ENCODE results near the gene KCNK10. TPM values are rescaled to one million over a fixed set of nuclear protein-coding genes. Genes with fewer than 3 reads are reported as not detected.

KCNK10 gene
- total RNA-seq, 6 donors from 2014 or later: 0.13 to 0.30 TPM; not detected in 4

DNA sequence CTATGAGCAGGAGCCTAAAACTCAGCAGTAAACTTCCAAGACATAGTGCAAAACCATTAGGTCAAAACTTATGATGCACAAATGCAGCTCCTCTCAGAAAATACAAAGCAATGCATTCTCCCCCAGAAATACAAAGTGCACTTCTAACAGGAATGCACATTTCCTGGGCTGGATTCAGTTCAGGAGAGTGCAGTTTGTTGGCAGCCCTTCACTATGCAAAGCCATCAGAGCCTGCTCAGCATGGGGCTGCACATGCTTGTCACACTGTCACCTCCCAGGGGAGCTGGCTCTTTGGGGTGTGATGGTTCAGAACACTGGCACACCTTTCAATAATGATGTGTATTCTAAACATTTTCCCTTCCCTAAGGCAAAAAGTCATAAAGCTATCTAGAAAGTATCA, 110.4 kb downstream of the KCNK10 start:
- no peak for DNase-seq
- Histone ChIP-seq H3K4me1 (no peaks in the 10 kb centered on the region), H3K4me3 (no peak overlapping the region), H3K36me3 (no peaks in the 10 kb centered on the region), H3K9me3 (no peaks in the 10 kb centered on the region), H3K27me3 (no peaks in the 10 kb centered on the region), H3K27ac (no peak overlapping the region)
- ATAC-seq (ENCODE audit: low FRiP score in 2 of 2): no peak
- TF ChIP-seq POLR2AphosphoS5 (IDR thresholded peaks at IDR 0.05) (no peak), EP300 (IDR thresholded peaks at IDR 0.05) (no peak), POLR2A (IDR thresholded peaks at IDR 0.05) (no peak)
- TF ChIP-seq, protein P1, sequence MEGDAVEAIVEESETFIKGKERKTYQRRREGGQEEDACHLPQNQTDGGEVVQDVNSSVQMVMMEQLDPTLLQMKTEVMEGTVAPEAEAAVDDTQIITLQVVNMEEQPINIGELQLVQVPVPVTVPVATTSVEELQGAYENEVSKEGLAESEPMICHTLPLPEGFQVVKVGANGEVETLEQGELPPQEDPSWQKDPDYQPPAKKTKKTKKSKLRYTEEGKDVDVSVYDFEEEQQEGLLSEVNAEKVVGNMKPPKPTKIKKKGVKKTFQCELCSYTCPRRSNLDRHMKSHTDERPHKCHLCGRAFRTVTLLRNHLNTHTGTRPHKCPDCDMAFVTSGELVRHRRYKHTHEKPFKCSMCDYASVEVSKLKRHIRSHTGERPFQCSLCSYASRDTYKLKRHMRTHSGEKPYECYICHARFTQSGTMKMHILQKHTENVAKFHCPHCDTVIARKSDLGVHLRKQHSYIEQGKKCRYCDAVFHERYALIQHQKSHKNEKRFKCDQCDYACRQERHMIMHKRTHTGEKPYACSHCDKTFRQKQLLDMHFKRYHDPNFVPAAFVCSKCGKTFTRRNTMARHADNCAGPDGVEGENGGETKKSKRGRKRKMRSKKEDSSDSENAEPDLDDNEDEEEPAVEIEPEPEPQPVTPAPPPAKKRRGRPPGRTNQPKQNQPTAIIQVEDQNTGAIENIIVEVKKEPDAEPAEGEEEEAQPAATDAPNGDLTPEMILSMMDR (IDR thresholded peaks at IDR 0.05): no peak

DNA sequence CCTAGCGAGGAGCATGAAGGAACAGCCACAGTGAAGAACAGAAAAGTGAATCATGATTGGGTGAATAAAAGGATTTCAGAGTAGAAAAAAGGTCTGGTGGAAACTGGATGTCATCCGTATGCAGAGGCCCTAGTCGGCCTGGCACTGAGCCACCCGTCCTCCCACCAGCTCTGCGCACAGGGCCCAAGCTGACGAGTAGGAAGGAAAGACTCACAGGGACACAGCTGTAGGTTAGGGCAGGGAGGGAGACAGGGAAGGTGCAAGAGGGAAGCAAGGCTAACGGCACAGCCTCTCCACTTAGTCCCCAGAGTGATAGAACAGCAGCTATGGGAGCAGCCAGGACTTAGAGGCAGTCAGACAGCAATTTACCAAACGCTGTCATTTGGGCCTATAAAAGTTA, 112.6 kb downstream of the KCNK10 start:
- DNase-seq: peak in 1 of 2 donors; percentile 27
- 80 to 86% methylated on average over 8 of the region's 8 CpGs for WGBS, 2 donors

DNA sequence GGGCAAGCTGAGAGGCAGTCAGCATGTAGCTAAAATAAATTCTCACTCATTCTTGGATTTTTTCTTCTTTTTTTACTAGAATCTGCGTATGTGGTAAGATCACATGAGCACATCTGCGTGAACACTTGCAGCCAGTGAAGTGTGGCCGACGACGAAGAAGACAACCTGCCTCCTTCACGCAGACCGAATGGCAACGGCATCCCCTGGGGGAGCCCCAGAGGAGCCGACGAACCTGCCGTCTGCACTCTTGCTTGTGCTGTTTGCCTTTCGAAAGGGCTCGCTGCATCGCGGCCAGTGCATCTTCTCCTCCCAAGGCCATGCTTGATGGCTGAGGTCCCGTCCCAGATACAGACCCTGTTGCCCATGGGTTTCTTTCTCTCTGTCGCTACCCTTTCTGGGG, 113.8 kb downstream of the KCNK10 start:
- Histone ChIP-seq H3K9me3 (no peaks in the 10 kb centered on the region), H3K27me3 (no peaks in the 10 kb centered on the region), H3K27ac (no peak overlapping the region), H3K4me3 (no peak overlapping the region), H3K4me1 (no peaks in the 10 kb centered on the region), H3K36me3 (no peaks in the 10 kb centered on the region)
- DNase-seq (peak in 1 of 2 donors; percentile 33), ATAC-seq (ENCODE audit: low FRiP score in 2 of 2) (no peak)
- WGBS, 2 donors: 54 to 68% methylated on average over 17 of the region's 17 CpGs
- TF ChIP-seq POLR2A (IDR thresholded peaks at IDR 0.05): no peak

More for the DNA sequence above, 112.6 kb downstream of the KCNK10 start:
- no peak for TF ChIP-seq POLR2A (IDR thresholded peaks at IDR 0.05)
- TF ChIP-seq EP300 (IDR thresholded peaks at IDR 0.05): no peak
- TF ChIP-seq, protein P1 (IDR thresholded peaks at IDR 0.05): no peak
- no peak for TF ChIP-seq POLR2AphosphoS5 (IDR thresholded peaks at IDR 0.05)
- Histone ChIP-seq H3K27me3 (no peaks in the 10 kb centered on the region), H3K9me3 (no peaks in the 10 kb centered on the region), H3K4me3 (no peak overlapping the region), H3K4me1 (no peaks in the 10 kb centered on the region), H3K36me3 (no peaks in the 10 kb centered on the region), H3K27ac (no peak overlapping the region)
- ATAC-seq (ENCODE audit: low FRiP score in 2 of 2): no peak

DNA sequence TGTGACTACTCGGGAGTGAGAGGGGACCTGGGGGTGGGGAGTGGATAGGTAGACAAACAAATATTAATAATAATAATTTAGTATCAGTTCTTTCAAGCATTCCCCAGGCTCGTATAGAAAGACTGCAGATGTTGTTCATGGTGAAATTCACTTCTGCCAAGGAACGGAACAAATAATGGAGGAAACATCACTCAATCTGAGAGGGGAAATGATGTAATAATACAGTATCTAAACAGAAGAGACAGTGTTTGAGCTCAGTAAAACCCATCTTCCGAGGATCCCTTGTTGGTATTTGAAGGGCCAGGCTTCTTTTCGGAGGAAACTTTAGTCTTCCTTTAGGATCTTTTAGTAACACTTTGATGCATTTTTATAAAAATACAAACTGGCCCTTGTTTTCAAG, 114.2 kb downstream of the KCNK10 start:
- ATAC-seq (ENCODE audit: low FRiP score in 2 of 2): no peak
- Histone ChIP-seq H3K4me1 (no peaks in the 10 kb centered on the region), H3K9me3 (no peaks in the 10 kb centered on the region), H3K4me3 (no peak overlapping the region), H3K27me3 (no peaks in the 10 kb centered on the region), H3K36me3 (no peaks in the 10 kb centered on the region), H3K27ac (no peak overlapping the region)
- TF ChIP-seq POLR2AphosphoS5 (IDR thresholded peaks at IDR 0.05) (no peak), POLR2A (IDR thresholded peaks at IDR 0.05) (no peak), EP300 (IDR thresholded peaks at IDR 0.05) (no peak)
- TF ChIP-seq, protein P1 (IDR thresholded peaks at IDR 0.05): no peak
- DNase-seq: no peak
- 49 to 53% methylated on average over 5 of the region's 5 CpGs for WGBS, 2 donors

DNA sequence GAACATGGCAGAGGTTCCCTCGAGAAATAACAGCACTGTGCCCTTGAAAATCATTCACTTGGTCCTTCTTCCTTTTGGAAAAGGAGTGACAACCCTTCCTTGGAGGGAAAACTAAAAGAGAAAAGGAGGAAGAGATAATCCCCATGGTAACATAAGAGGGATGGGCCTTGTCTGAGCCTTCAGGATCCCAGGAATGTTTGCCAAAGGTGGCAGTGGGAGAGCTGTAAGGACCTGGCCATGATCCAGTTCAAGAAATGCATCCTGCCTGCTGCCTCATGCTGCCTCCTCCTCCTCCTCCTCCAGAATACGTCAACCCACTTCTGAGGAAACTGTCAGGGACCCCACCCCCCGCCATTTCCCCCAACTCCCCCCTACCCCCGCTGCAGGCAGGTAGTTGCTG, 118.8 kb downstream of the KCNK10 start:
- Histone ChIP-seq H3K27ac (no peak overlapping the region), H3K4me1 (no peaks in the 10 kb centered on the region), H3K9me3 (no peaks in the 10 kb centered on the region), H3K36me3 (no peaks in the 10 kb centered on the region), H3K4me3 (no peak overlapping the region), H3K27me3 (no peaks in the 10 kb centered on the region)
- ATAC-seq (ENCODE audit: low FRiP score in 2 of 2) (no peak), DNase-seq (no peak)
- TF ChIP-seq, protein P1 (IDR thresholded peaks at IDR 0.05): no peak
- no peak for TF ChIP-seq POLR2AphosphoS5 (IDR thresholded peaks at IDR 0.05)
- no peak for TF ChIP-seq EP300 (IDR thresholded peaks at IDR 0.05)
- no peak for TF ChIP-seq POLR2A (IDR thresholded peaks at IDR 0.05)
- 38 to 40% methylated on average over 2 to 4 of the region's 4 CpGs for WGBS, 2 donors
